Stomach (tissue), 4 donors: ENCODE results near the gene CBX2.

ENCODE experiments used
- EP300 ChIP-seq: sonication (generic); formaldehyde crosslinking; IDR thresholded peaks from one replicate; pipeline ENCODE4 v1.6.1; 2017; ENCODE audit warnings: antibody characterized with exemption
- POLR2A ChIP-seq, 4 donors: fragments of 450-650 bp; IDR thresholded peaks; one replicate each; pipeline ENCODE4 v1.6.1; 2016; ENCODE audit warnings: antibody characterized with exemption in 4 of 4, control low read depth in 2 of 4, mild to moderate bottlenecking in 1 of 4, moderate library complexity in 1 of 4
- POLR2AphosphoS5 ChIP-seq, 3 donors: sonication (generic); formaldehyde crosslinking; IDR thresholded peaks; one replicate each; pipeline ENCODE4 v1.6.1; 2016; ENCODE audit warnings: antibody characterized with exemption in 3 of 3
- TF ChIP-seq, protein P1 (sequence below), 7 experiments: fragments of 450-650 bp in 4 of 7; fragments of 200-600 bp in 3 of 7; sonication (generic) in 3 of 7; IDR thresholded peaks; one replicate each; pipeline ENCODE4 v1.5.1; 2016 to 2019; ENCODE audit warnings: antibody characterized with exemption in 7 of 7, control low read depth in 2 of 7, mild to moderate bottlenecking in 1 of 7

DNA sequence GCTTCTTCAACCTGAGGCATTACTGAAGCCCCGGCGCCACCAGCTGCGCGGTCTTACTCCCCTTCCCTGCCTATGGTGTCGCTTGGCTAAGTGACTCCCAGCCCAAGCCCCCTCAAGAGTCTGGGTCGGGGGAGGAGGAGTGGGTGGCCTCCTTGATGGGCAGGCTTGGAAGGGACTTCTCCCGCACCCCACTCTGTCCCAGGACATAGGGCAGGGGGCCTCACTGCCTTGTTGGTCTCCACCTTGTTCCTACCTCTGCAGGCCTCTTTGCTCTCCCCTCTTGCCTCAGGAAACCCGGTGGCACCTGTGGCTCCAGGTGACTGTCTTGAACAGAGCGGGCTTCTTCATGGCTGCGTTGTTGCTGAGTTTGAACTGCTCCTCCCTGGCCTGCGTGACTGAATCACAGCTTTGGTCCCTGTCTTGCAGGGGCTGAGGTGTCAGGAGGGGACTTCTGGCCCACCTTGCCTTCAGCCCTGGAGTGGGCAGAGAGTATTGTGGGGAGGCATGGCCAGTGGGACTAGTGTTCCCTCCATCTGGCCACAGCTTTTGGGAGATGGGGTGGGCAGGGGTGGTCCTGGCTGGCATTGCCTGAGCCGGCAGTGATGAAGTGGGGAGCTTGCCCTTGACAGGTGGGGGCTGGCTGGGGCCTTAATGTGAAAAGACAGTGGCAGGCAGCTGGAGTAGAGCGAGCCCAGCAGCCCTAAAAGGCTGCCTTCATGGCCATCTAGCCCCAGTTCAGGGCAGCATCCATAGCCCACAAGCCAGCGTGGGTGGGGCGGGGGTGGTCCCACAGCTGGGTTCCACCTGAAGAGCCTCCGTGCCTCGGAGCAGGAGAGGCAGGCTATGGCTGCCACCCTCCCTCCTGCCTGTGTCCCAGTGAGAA, 7.3 kb downstream of the CBX2 start:
- TF ChIP-seq, protein P1, sequence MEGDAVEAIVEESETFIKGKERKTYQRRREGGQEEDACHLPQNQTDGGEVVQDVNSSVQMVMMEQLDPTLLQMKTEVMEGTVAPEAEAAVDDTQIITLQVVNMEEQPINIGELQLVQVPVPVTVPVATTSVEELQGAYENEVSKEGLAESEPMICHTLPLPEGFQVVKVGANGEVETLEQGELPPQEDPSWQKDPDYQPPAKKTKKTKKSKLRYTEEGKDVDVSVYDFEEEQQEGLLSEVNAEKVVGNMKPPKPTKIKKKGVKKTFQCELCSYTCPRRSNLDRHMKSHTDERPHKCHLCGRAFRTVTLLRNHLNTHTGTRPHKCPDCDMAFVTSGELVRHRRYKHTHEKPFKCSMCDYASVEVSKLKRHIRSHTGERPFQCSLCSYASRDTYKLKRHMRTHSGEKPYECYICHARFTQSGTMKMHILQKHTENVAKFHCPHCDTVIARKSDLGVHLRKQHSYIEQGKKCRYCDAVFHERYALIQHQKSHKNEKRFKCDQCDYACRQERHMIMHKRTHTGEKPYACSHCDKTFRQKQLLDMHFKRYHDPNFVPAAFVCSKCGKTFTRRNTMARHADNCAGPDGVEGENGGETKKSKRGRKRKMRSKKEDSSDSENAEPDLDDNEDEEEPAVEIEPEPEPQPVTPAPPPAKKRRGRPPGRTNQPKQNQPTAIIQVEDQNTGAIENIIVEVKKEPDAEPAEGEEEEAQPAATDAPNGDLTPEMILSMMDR (IDR thresholded peaks at IDR 0.05), result no peak
- TF ChIP-seq POLR2AphosphoS5 (IDR thresholded peaks at IDR 0.05) (no peak), POLR2A (IDR thresholded peaks at IDR 0.05) (no peak), EP300 (no peak)
